ENCODE data around the gene ADH1A. TPM values are rescaled to one million over a fixed set of nuclear protein-coding genes. Genes with fewer than 3 reads are reported as not detected.
"Not testable (repeated sequence)": the region's sequence is repeated elsewhere in the genome, so short reads cannot be mapped to it uniquely, and the experiment has no call there.

ADH1A gene
- total RNA-seq, 2 donors from 2014 or later = 0.99 TPM; not detected in 1

DNA sequence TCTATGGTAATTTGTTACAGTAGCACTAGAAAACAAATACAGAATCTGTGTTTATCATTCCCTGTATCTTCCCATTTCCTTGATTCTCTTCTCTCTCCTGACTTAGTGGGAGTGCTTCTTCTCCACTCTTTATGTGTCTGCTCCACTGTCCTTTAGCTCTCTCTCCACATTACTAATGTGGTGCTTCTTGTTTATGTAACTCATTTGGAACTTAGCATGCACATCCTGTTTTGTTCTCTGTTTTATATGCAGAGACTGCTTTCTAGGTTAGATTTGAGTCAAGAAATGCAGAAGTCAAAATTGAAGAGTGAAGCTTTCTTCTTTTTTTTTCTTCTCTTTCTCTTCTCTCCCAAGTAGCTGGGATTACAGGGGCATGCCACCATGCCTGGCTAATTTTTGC lies 25.9 kb downstream of the ADH1A start:
- Histone ChIP-seq H3K9me3 (no peaks in the 10 kb centered on the region), H3K36me3 (no peaks in the 10 kb centered on the region), H3K4me1 (ENCODE audit: control insufficient read depth in 1 of 2, low read depth in 2 of 2) (peaks cover 10 to 21% of the 10 kb centered on the region in 2 donors), H3K27ac (peak overlapping the region in 1 of 2 donors; percentile 46), H3K4me3 (no peak overlapping the region), H3K27me3 (replicated peaks; ENCODE audit: insufficient read depth) (no peaks in the 10 kb centered on the region)
- DNase-seq (ENCODE audit: low spot score) = no peak
- TF ChIP-seq, protein P1, sequence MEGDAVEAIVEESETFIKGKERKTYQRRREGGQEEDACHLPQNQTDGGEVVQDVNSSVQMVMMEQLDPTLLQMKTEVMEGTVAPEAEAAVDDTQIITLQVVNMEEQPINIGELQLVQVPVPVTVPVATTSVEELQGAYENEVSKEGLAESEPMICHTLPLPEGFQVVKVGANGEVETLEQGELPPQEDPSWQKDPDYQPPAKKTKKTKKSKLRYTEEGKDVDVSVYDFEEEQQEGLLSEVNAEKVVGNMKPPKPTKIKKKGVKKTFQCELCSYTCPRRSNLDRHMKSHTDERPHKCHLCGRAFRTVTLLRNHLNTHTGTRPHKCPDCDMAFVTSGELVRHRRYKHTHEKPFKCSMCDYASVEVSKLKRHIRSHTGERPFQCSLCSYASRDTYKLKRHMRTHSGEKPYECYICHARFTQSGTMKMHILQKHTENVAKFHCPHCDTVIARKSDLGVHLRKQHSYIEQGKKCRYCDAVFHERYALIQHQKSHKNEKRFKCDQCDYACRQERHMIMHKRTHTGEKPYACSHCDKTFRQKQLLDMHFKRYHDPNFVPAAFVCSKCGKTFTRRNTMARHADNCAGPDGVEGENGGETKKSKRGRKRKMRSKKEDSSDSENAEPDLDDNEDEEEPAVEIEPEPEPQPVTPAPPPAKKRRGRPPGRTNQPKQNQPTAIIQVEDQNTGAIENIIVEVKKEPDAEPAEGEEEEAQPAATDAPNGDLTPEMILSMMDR (IDR thresholded peaks at IDR 0.05) = no peak
- no peak for ATAC-seq (ENCODE audit: insufficient number of reproducible peaks, low FRiP score, low read depth)

DNA sequence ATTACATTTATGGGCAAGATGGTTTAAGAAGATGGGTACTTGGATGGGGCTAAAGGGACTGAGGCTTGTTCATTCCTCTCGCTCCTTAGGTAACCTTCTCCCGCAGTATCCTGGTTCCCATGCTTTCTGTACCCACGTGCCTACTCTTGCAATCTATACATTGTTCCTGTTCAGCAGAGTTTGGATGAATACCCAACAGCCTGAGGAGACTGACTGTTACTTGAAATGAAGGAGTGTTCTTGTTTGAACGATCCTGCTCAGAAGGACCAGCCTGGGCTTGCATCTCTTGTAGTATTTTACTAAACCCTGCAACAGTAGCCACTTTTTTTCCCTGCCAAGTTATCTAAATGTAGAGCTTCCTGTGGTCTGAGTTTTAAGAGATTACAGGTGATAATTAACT lies 38.0 kb downstream of the ADH1A start:
- no peaks in the 10 kb centered on the region for H3K27me3 ChIP-seq (replicated peaks; ENCODE audit: insufficient read depth)
- H3K9me3 ChIP-seq = peaks cover 3% of the 10 kb centered on the region
- H3K36me3 ChIP-seq = no peaks in the 10 kb centered on the region
- DNase-seq (ENCODE audit: low spot score) (no peak), ATAC-seq (ENCODE audit: insufficient number of reproducible peaks, low FRiP score, low read depth) (no peak)
- H3K27ac ChIP-seq = no peak overlapping the region
- peaks cover 0 to 5% of the 10 kb centered on the region in 2 donors for H3K4me1 ChIP-seq (ENCODE audit: control insufficient read depth in 1 of 2, low read depth in 2 of 2)
- TF ChIP-seq, protein P1 (IDR thresholded peaks at IDR 0.05) = no peak
- H3K4me3 ChIP-seq = no peak overlapping the region

DNA sequence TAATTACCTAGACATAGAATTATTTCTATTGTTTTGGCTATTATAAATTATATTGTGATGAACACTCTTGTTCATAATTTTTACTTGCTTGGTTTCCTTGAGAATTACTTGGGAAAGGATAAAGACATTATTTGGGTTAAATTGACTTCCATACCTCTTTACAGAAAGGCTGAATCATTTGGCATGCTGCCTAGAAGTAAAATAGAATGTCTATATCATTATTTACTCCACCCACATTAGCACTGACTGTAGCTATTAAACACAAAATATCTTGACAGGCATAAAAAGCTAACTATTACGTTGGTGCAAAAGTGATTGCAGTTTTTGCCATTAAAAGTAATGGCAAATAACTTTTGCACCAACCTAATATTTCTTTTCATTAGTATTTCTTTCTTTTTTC lies 42.1 kb downstream of the ADH1A start:
- Histone ChIP-seq H3K4me1 (ENCODE audit: control insufficient read depth in 1 of 2, low read depth in 2 of 2) (peaks cover 4 to 20% of the 10 kb centered on the region in 2 donors), H3K9me3 (peaks cover 3% of the 10 kb centered on the region), H3K36me3 (no peaks in the 10 kb centered on the region), H3K27ac (peak overlapping the region; percentile 35 to 40), H3K4me3 (no peak overlapping the region), H3K27me3 (replicated peaks; ENCODE audit: insufficient read depth) (no peaks in the 10 kb centered on the region)
- DNase-seq (ENCODE audit: low spot score) = no peak
- ATAC-seq (ENCODE audit: insufficient number of reproducible peaks, low FRiP score, low read depth) = no peak
- TF ChIP-seq, protein P1 (IDR thresholded peaks at IDR 0.05) = no peak

DNA sequence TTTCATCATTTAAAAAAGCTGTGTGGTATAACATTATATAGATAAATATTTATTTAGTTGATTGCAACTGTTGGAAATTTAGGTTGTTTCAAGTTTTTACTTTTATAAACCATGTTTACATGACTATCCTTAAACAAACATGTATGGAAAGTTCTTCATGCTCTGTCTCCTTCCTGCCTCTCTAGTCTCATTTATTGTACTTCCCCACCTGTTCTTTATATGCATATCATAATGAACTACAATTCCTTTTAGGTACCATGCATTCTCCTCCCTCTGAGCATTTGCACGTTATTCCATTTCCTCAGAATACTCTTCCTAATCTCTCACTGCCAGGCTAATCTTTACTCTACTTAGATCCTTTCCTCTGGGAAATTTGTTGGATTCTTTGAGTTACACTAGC lies 54.8 kb downstream of the ADH1A start:
- H3K36me3 ChIP-seq = no peaks in the 10 kb centered on the region
- TF ChIP-seq, protein P1 (IDR thresholded peaks at IDR 0.05) = no peak
- peaks cover 7 to 11% of the 10 kb centered on the region in 2 donors for H3K4me1 ChIP-seq (ENCODE audit: control insufficient read depth in 1 of 2, low read depth in 2 of 2)
- no peak for DNase-seq (ENCODE audit: low spot score)
- H3K27ac ChIP-seq = no peak overlapping the region
- no peaks in the 10 kb centered on the region for H3K27me3 ChIP-seq (replicated peaks; ENCODE audit: insufficient read depth)
- no peak overlapping the region for H3K4me3 ChIP-seq
- peaks cover 2% of the 10 kb centered on the region for H3K9me3 ChIP-seq
- ATAC-seq (ENCODE audit: insufficient number of reproducible peaks, low FRiP score, low read depth) = no peak

DNA sequence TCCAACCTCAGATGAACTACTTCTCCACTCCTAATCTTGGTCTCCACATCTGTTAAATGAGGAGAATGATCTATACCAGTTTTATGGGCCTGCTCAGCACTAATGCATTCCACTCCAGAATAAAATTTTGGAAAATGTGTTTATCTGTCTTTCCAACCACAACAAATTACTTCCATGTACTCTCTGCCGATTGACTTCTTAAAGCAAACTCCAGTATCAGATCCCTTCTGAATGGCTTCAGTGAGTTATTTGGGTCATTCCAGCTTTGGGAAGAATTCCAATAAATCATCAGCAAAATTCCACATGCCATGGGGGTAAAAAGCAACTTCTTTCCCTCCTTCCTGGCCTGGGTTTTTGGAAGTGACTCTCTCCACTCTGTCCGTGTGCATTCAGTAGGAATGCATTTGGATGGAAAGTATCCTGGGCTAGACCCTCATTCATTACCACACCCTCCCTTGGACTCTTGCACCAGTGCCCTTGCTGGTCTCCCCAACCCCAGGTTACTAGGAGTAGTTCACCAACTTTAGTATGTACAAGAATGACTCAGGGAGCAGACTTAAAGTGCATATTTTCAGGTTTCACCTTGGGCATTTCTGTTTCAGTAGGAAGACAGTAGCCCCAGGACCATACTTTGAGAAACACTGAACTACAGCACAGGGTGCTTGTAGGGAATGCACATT lies 56.3 kb downstream of the ADH1A start:
- Histone ChIP-seq H3K27ac (peak overlapping the region; percentile 18 to 60), H3K27me3 (replicated peaks; ENCODE audit: insufficient read depth) (no peaks in the 10 kb centered on the region), H3K4me1 (ENCODE audit: control insufficient read depth in 1 of 2, low read depth in 2 of 2) (peaks cover 7 to 11% of the 10 kb centered on the region in 2 donors), H3K9me3 (peaks cover 4% of the 10 kb centered on the region), H3K36me3 (no peaks in the 10 kb centered on the region), H3K4me3 (no peak overlapping the region)
- no peak for DNase-seq (ENCODE audit: low spot score)
- ATAC-seq (ENCODE audit: insufficient number of reproducible peaks, low FRiP score, low read depth) = no peak
- TF ChIP-seq, protein P1 (IDR thresholded peaks at IDR 0.05) = no peak

DNA sequence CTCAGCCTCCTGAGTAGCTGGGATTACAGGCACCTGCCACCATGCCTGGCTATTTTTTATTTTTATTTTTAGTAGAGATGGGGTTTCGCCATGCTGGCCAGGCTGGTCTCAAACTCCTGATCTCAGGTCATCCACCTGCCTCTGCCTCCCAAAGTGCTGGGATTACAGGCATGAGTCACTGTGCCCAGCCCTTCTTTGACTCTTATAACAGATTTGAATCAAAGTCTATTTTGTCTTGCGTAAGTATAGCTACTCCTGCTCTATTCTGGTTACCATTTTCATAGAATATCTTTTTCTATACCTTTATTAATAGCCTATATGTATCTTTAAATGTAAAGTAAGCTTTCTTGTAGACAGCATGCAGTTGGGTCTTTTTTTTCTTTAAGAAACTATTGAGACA lies 57.4 kb downstream of the ADH1A start:
- H3K4me1 ChIP-seq (ENCODE audit: control insufficient read depth in 1 of 2, low read depth in 2 of 2) = peaks cover 7 to 11% of the 10 kb centered on the region in 2 donors
- not testable (repeated sequence) for DNase-seq (ENCODE audit: low spot score); H3K4me3 ChIP-seq; H3K27me3 ChIP-seq (replicated peaks; ENCODE audit: insufficient read depth); ATAC-seq (ENCODE audit: insufficient number of reproducible peaks, low FRiP score, low read depth); H3K27ac ChIP-seq; H3K36me3 ChIP-seq; H3K9me3 ChIP-seq

DNA sequence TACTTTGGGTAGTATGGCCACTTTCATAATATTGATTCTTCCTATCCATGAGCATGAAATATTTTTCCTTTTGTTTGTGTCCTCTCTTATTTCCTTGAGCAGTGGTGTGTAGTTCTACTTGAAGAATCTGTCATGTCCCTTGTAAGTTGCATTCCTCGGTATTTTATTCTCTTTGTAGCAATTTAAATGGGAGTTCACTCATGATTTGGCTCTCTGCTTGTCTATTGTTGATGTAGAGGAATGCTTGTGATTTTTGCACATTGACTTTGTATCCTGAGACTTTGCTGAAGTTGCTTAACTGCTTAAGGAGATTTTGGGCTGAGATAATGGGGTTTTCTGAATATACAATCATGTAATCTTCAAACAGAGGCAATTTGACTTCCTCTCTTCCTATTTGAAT lies 62.1 kb downstream of the ADH1A start:
- not testable (repeated sequence) for ATAC-seq (ENCODE audit: insufficient number of reproducible peaks, low FRiP score, low read depth); H3K4me1 ChIP-seq (ENCODE audit: control insufficient read depth in 1 of 2, low read depth in 2 of 2); H3K27ac ChIP-seq; H3K9me3 ChIP-seq; H3K36me3 ChIP-seq; H3K27me3 ChIP-seq (replicated peaks; ENCODE audit: insufficient read depth); H3K4me3 ChIP-seq; DNase-seq (ENCODE audit: low spot score)

DNA sequence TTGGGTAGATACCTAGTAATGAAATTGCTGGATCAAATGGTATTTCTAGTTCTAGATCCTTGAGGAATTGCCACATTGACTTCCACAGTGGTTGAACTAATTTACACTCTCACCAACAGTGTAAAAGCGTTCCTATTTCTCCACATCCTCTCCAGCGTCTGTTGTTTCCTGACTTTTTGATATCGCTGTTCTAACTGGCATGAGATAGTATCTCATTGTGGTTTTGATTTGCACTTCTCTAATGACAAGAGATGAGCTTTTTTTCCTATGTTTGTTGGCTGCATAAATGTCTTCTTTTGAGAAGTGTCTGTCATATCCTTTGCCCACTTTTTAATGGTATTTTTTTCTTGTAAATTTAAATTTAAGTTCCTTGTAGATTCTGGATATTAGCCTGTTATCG lies 63.1 kb downstream of the ADH1A start:
- H3K27me3 ChIP-seq (replicated peaks; ENCODE audit: insufficient read depth); H3K27ac ChIP-seq; H3K4me1 ChIP-seq (ENCODE audit: control insufficient read depth in 1 of 2, low read depth in 2 of 2); H3K36me3 ChIP-seq; ATAC-seq (ENCODE audit: insufficient number of reproducible peaks, low FRiP score, low read depth); DNase-seq (ENCODE audit: low spot score); H3K4me3 ChIP-seq; H3K9me3 ChIP-seq: not testable (repeated sequence)

All from thoracic aorta (tissue), 2 donors.